GM12878 (cell line): Measurements from ENCODE around the gene ZNF768. TPM values are rescaled to one million over a fixed set of nuclear protein-coding genes. Genes with fewer than 3 reads are reported as not detected.
A peak's percentile ranks its signal among the peaks of the same experiment; 100 is the strongest.

ENCODE experiments used
- ATAC-seq: fragments of 200-7000 bp; cut with Tn5 transposase; 3 replicates; pipeline ENCODE4 v1.9.1; 2020; ENCODE audit warnings: mild to moderate bottlenecking, moderate library complexity
- BruUV-seq: library from RNA; stranded (reverse); fragments of 400-500 nt; replicated peaks from 2 replicates; lab custom pipeline; 2021; lab: Mats Ljungman, UMichigan
- CTCF ChIA-PET: fragments of 300-600 bp; sonication (Branson Sonifier 250); formaldehyde crosslinking; extraction: SDS; loops from one replicate; lab custom pipeline; 2021; ENCODE audit warnings: inconsistent platforms; lab: Yijun Ruan, JAX
- POLR2A ChIA-PET: fragments of 350-600 bp; formaldehyde crosslinking; extraction: SDS; loops from one replicate; lab custom pipeline; 2021; ENCODE audit warnings: inconsistent platforms; lab: Charles Lee
- RAD21 ChIA-PET: fragments of 300-600 bp; sonication (Branson Sonifier 250); formaldehyde crosslinking; loops from one replicate; lab custom pipeline; 2023; ENCODE audit warnings: antibody characterized with exemption; ENCODE audit not compliant: unreplicated experiment; lab: Charles Lee
- SMC1A ChIA-PET: fragments of 300-600 bp; sonication (Branson Sonifier 250); formaldehyde crosslinking; loops from one replicate; lab custom pipeline; 2023; ENCODE audit not compliant: unreplicated experiment, uncharacterized antibody; lab: Charles Lee
- DNase-seq: peaks from one replicate; pipeline ENCODE4 v3.0.0-alpha.2; 2011; ENCODE audit warnings: low read depth, low spot score
- FAIRE-seq: peaks from 3 replicates; lab custom pipeline; 2011; peaks lifted over from hg19 to GRCh38; lab: Jason Lieb, UNC
- H2AFZ ChIP-seq: 2 replicates; pipeline ENCODE4 v1.6.0; 2011; ENCODE audit warnings: low read depth, low read length, control low read depth; ENCODE audit not compliant: control insufficient read depth
- H3K27ac ChIP-seq: 2 replicates; pipeline ENCODE4 v1.5.1; 2011; ENCODE audit warnings: control low read depth; ENCODE audit not compliant: control insufficient read depth, insufficient read depth
- H3K27me3 ChIP-seq, 2 experiments: replicated peaks in 1 of 2; 2 replicates each; pipeline versions ENCODE4 v1.6.0 to v1.6.1; 2011; ENCODE audit warnings: low read length in 1 of 2; ENCODE audit not compliant: control insufficient read depth in 2 of 2, insufficient read depth in 2 of 2
- H3K36me3 ChIP-seq, 2 experiments: 2 replicates each; pipeline ENCODE4 v1.5.1; 2011; ENCODE audit warnings: low read length in 1 of 2; ENCODE audit not compliant: control insufficient read depth in 2 of 2, insufficient read depth in 2 of 2
- H3K4me1 ChIP-seq: 2 replicates; pipeline ENCODE4 v1.6.1; 2011; ENCODE audit warnings: mild to moderate bottlenecking, low read length, moderate library complexity, mixed read lengths; ENCODE audit not compliant: control insufficient read depth, insufficient read depth
- H3K4me2 ChIP-seq: 2 replicates; pipeline ENCODE4 v1.6.0; 2011; ENCODE audit warnings: control low read depth; ENCODE audit not compliant: control insufficient read depth, insufficient read depth
- H3K4me3 ChIP-seq: fragments of 200-600 bp; sonication (generic); 2 replicates; pipeline ENCODE4 v1.5.1; 2016
- H3K79me2 ChIP-seq: 2 replicates; pipeline ENCODE4 v1.6.0; 2011; ENCODE audit warnings: low read length; ENCODE audit not compliant: control insufficient read depth, insufficient read depth
- H3K9ac ChIP-seq: 2 replicates; pipeline ENCODE4 v1.8.0; 2011; ENCODE audit warnings: low read length, control low read depth, mixed read lengths; ENCODE audit not compliant: control insufficient read depth, insufficient read depth
- H3K9me3 ChIP-seq: replicated peaks from 3 replicates; pipeline ENCODE4 v1.5.1; 2011; ENCODE audit warnings: mild to moderate bottlenecking, low read length; ENCODE audit not compliant: control insufficient read depth, insufficient read depth
- H4K20me1 ChIP-seq: 2 replicates; pipeline ENCODE4 v1.6.0; 2011; ENCODE audit not compliant: control insufficient read depth, insufficient read depth
- BHLHE40 ChIP-seq, 2 experiments: fragments of 450-650 bp in 1 of 2; IDR thresholded peaks; 2 replicates each; pipeline ENCODE4 v1.6.1; 2011 to 2017; ENCODE audit warnings: low read depth in 2 of 2, borderline replicate concordance in 1 of 2, improper control_type of control experiment in 1 of 2, low read length in 1 of 2, mild to moderate bottlenecking in 1 of 2
- MEF2B ChIP-seq: fragments of 450-650 bp; IDR thresholded peaks from 2 replicates; pipeline ENCODE4 v1.6.1; 2018; ENCODE audit warnings: mild to moderate bottlenecking, moderate library complexity; ENCODE audit not compliant: partially characterized antibody, poor library complexity, severe bottlenecking
- NFYB ChIP-seq: IDR thresholded peaks from 2 replicates; pipeline ENCODE4 v1.6.1; 2011; ENCODE audit warnings: low read depth, mild to moderate bottlenecking, low read length, improper control_type of control experiment, moderate library complexity; ENCODE audit not compliant: insufficient read depth
- RAD21 ChIP-seq: IDR thresholded peaks from 2 replicates; pipeline ENCODE4 v1.6.1; 2011; ENCODE audit warnings: mild to moderate bottlenecking, low read depth, low read length, moderate library complexity; ENCODE audit not compliant: insufficient read depth
- RCOR1 ChIP-seq: conservative IDR thresholded peaks from 2 replicates; pipeline ENCODE4 v1.6.1; 2012; ENCODE audit warnings: low read depth, low read length, improper control_type of control experiment
- SIN3A ChIP-seq: IDR thresholded peaks from 2 replicates; pipeline ENCODE4 v1.6.1; 2012; ENCODE audit warnings: low read depth, low read length, improper control_type of control experiment
- STAT1 ChIP-seq: fragments of 450-650 bp; conservative IDR thresholded peaks from 2 replicates; pipeline ENCODE4 v1.6.1; 2014; ENCODE audit warnings: antibody characterized with exemption, mild to moderate bottlenecking
- YY1 ChIP-seq: IDR thresholded peaks from 2 replicates; pipeline ENCODE4 v1.6.1; 2011; ENCODE audit warnings: low read depth, mild to moderate bottlenecking, low read length
- WGBS: methylation state at CpG from one replicate; pipeline ENCODE4 v1.1.6; 2016; ENCODE audit warnings: low lambda C conversion rate; ENCODE audit not compliant: insufficient replicate concordance, insufficient coverage; ENCODE audit errors: missing lambda C conversion rate; 5-methylcytosine and 5-hydroxymethylcytosine counted together
- in situ Hi-C: fragments of 300-500 bp; cut with MboI; formaldehyde crosslinking; loops from 9 replicates; pipeline ENCODE4 v1.14.3; 2018; ENCODE audit warnings: mixed read lengths
- intact Hi-C: fragments of 100-400 bp; cut with micrococcal nuclease; formaldehyde crosslinking; loops from one replicate; pipeline ENCODE4 v1.14.2; 2022; ENCODE audit not compliant: unreplicated experiment
- polyA plus RNA-seq, 11 experiments: library from polyadenylated mRNA; depleted of rRNA in 4 of 11; unstranded in 6 of 11; stranded (reverse) in 5 of 11; fragments of >200 nt; fragmentation: Nextera tagmentation in 4 of 11; fragmentation: Illumina TruSeq in 1 of 11; extraction: Ambion mirVana in 4 of 11; extraction: Trizol in 1 of 11; gene quantifications; 1 replicate in 1 of 11; 2 replicates in 10 of 11; pipeline versions ENCODE4 v1.2.1 to v1.2.3, GENCODE V29; 2011 to 2016; ENCODE audit warnings: inconsistent platforms in 2 of 11, missing spikeins in 2 of 11, low read depth in 1 of 11
- total RNA-seq, 4 experiments: library from RNA; depleted of rRNA in 3 of 4; stranded (reverse); fragments of >200 nt in 3 of 4; fragmentation: Illumina TruSeq in 1 of 4; extraction: Trizol in 1 of 4; gene quantifications; 2 replicates each; pipeline versions ENCODE4 v1.2.1 to v1.2.3, GENCODE V29; 2013 to 2021
- TF ChIP-seq, protein P1 (sequence below): fragments of 450-650 bp; IDR thresholded peaks from 2 replicates; pipeline ENCODE4 v1.6.1; 2017; ENCODE audit warnings: low read depth, mild to moderate bottlenecking, moderate library complexity
- TF ChIP-seq, protein P2 (sequence below): fragments of 450-650 bp; IDR thresholded peaks from 2 replicates; pipeline ENCODE4 v1.6.1; 2017; ENCODE audit warnings: antibody characterized with exemption, mild to moderate bottlenecking, moderate library complexity
- TF ChIP-seq, protein P3 (sequence below): fragments of 450-650 bp; IDR thresholded peaks from 2 replicates; pipeline ENCODE4 v1.6.1; 2016; ENCODE audit warnings: mild to moderate bottlenecking
- TF ChIP-seq, protein P4 (sequence below): IDR thresholded peaks from 2 replicates; pipeline ENCODE4 v1.6.1; 2012; ENCODE audit warnings: low read depth, low read length, improper control_type of control experiment

Gene ZNF768
- total and polyA plus RNA-seq, 10 of the 15 experiments (the other 5 are each of a cell fraction or from before 2014, with no cell fraction given), result 0.05 to 23.1 (median 9.1) TPM

DNA sequence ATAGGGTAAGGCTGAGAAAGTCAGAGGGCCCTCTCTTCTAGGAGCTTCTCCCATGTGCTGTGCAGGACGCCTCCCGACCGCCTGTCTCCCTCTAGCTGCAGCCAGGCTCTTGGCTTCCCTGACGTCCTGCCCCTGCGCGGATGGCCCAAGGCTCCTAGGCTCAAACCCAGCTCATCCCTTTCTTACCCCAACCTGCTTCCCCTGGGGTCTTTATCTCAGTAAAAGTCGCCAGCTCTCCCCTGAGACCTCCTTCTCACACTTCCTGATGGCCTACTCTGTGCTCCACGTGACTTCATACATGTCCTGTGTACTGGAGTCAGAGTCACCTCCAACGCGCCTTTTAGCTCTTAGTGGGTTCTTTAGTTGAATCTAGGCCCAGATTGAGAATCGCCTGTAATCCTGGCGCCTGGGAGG lies 9.4 kb upstream of the ZNF768 start:
- DNase-seq (peak; percentile 34), ATAC-seq (peak; percentile 81), FAIRE-seq (peak; percentile 76)
- H3K27ac ChIP-seq, result peak overlapping the region; percentile 85
- ChIA-PET SMC1A (interaction anchor here (0.6 to 4.7 kb wide), 44 partner anchors 10 to 157 kb away, joined by 3 to 47 read pairs (median 4); partner anchors contain the start of genes DCTPP1, FBRS, ITGAL and SEPHS2), CTCF (interaction anchor here (0.6 to 4.7 kb wide), 51 partner anchors 9 to 444 kb away, joined by 3 to 81 read pairs (median 6); partner anchors contain the start of genes DCTPP1, FBRS, ITGAL and SEPHS2), RAD21 (interaction anchor here (0.7 to 5.2 kb wide), 38 partner anchors 9 to 166 kb away, joined by 3 to 129 read pairs (median 6); partner anchors contain the start of genes DCTPP1, FBRS, PRR14 and SEPHS2), POLR2A (interaction anchor here (0.6 to 5.2 kb wide), 27 partner anchors 8 to 167 kb away, joined by 3 to 109 read pairs (median 6); partner anchors contain the start of genes DCTPP1, FBRS, ITGAL and ZNF688)
- H3K79me2 ChIP-seq, result peaks cover 27% of the 10 kb centered on the region
- no peaks in the 10 kb centered on the region for H3K9me3 ChIP-seq
- H4K20me1 ChIP-seq, result no peaks in the 10 kb centered on the region
- in situ Hi-C loops (no loop called here), intact Hi-C loops (loop anchor here (1.0 to 5.0 kb wide), 5 partner anchors 23 to 105 kb away; partner anchors contain the start of genes DCTPP1, SEPHS2, ZNF764 and ZNF785)
- H3K27me3 ChIP-seq, result no peaks in the 10 kb centered on the region
- no TSS peak for BruUV-seq
- H2AFZ ChIP-seq, result peak overlapping the region; percentile 62
- peaks cover 2 to 3% of the 10 kb centered on the region in 2 experiments; a peak in 1 of 4 replicates for H3K36me3 ChIP-seq
- H3K4me1 ChIP-seq, result no peaks in the 10 kb centered on the region
- H3K9ac ChIP-seq, result peak overlapping the region; percentile 96
- WGBS, result 5% methylated on average over 12 of the region's 12 CpGs
- peak overlapping the region; percentile 87 for H3K4me2 ChIP-seq
- peak overlapping the region; percentile 90 for H3K4me3 ChIP-seq
- TF ChIP-seq SIN3A, result peak; percentile 80; the same call in 1 of the 2 replicates
- TF ChIP-seq RAD21, result peak; percentile 62
- TF ChIP-seq, protein P1, sequence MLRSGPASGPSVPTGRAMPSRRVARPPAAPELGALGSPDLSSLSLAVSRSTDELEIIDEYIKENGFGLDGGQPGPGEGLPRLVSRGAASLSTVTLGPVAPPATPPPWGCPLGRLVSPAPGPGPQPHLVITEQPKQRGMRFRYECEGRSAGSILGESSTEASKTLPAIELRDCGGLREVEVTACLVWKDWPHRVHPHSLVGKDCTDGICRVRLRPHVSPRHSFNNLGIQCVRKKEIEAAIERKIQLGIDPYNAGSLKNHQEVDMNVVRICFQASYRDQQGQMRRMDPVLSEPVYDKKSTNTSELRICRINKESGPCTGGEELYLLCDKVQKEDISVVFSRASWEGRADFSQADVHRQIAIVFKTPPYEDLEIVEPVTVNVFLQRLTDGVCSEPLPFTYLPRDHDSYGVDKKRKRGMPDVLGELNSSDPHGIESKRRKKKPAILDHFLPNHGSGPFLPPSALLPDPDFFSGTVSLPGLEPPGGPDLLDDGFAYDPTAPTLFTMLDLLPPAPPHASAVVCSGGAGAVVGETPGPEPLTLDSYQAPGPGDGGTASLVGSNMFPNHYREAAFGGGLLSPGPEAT, result peak; percentile 43
- TF ChIP-seq, protein P2, sequence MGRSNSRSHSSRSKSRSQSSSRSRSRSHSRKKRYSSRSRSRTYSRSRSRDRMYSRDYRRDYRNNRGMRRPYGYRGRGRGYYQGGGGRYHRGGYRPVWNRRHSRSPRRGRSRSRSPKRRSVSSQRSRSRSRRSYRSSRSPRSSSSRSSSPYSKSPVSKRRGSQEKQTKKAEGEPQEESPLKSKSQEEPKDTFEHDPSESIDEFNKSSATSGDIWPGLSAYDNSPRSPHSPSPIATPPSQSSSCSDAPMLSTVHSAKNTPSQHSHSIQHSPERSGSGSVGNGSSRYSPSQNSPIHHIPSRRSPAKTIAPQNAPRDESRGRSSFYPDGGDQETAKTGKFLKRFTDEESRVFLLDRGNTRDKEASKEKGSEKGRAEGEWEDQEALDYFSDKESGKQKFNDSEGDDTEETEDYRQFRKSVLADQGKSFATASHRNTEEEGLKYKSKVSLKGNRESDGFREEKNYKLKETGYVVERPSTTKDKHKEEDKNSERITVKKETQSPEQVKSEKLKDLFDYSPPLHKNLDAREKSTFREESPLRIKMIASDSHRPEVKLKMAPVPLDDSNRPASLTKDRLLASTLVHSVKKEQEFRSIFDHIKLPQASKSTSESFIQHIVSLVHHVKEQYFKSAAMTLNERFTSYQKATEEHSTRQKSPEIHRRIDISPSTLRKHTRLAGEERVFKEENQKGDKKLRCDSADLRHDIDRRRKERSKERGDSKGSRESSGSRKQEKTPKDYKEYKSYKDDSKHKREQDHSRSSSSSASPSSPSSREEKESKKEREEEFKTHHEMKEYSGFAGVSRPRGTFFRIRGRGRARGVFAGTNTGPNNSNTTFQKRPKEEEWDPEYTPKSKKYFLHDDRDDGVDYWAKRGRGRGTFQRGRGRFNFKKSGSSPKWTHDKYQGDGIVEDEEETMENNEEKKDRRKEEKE, result no peak
- TF ChIP-seq, protein P3, sequence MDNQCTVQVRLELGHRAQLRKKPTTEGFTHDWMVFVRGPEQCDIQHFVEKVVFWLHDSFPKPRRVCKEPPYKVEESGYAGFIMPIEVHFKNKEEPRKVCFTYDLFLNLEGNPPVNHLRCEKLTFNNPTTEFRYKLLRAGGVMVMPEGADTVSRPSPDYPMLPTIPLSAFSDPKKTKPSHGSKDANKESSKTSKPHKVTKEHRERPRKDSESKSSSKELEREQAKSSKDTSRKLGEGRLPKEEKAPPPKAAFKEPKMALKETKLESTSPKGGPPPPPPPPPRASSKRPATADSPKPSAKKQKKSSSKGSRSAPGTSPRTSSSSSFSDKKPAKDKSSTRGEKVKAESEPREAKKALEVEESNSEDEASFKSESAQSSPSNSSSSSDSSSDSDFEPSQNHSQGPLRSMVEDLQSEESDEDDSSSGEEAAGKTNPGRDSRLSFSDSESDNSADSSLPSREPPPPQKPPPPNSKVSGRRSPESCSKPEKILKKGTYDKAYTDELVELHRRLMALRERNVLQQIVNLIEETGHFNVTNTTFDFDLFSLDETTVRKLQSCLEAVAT, result peak; percentile 48; the same call in 1 of the 2 replicates
- peak; percentile 73 for TF ChIP-seq MEF2B
- TF ChIP-seq, protein P4, sequence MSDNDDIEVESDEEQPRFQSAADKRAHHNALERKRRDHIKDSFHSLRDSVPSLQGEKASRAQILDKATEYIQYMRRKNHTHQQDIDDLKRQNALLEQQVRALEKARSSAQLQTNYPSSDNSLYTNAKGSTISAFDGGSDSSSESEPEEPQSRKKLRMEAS, result peak; percentile 54
- TF ChIP-seq YY1, result peak; percentile 75
- TF ChIP-seq STAT1, result no peak
- no peak for TF ChIP-seq NFYB
- TF ChIP-seq BHLHE40 (IDR thresholded peaks at IDR 0.05; ENCODE audit: borderline replicate concordance in 1 of 2, low read depth in 2 of 2, low read length in 1 of 2), result peak; percentile 34 to 65; a peak in 2 of 4 replicates
- no peak for TF ChIP-seq RCOR1
